ENCODE data around the gene MTERF1. TPM values are rescaled to one million over a fixed set of nuclear protein-coding genes. Genes with fewer than 3 reads are reported as not detected.

Gene MTERF1
- total and polyA plus RNA-seq, 2 experiments from 2014 or later: 7.1 to 9.2 TPM

GRCh38 chr7:91918356-91918755 lies 37.9 kb upstream of the MTERF1 start:
- no peak overlapping the region for H3K9ac ChIP-seq
- H3K9me2 ChIP-seq (ENCODE audit: insufficient read depth): no peaks in the 10 kb centered on the region
- in situ Hi-C loops (cut with MboI): no loop called here
- TF ChIP-seq EZH2 (IDR thresholded peaks at IDR 0.05; ENCODE audit: insufficient read depth, poor library complexity, severe bottlenecking) (no peak), EZH2phosphoT487 (IDR thresholded peaks at IDR 0.05; ENCODE audit: insufficient read depth, low read depth) (no peak)
- H3K79me2 ChIP-seq (ENCODE audit: insufficient read depth): no peaks in the 10 kb centered on the region
- peaks cover 21% of the 10 kb centered on the region; the same call in 1 of the 2 replicates for H3F3A ChIP-seq (ENCODE audit: insufficient read depth)
- 25 to 40% methylated on average over 1 of the region's 1 CpG for WGBS, 2 experiments (ENCODE audit: low coverage in 1 of 2, low lambda C conversion rate in 2 of 2, missing lambda C conversion rate in 2 of 2)
- H3K4me1 ChIP-seq (ENCODE audit: insufficient read depth): peaks cover 26% of the 10 kb centered on the region
- H4K20me1 ChIP-seq (ENCODE audit: insufficient read depth): no peaks in the 10 kb centered on the region
- no peaks in the 10 kb centered on the region for H3K9me3 ChIP-seq (ENCODE audit: low read depth)
- H3K27ac ChIP-seq: no peak overlapping the region
- H3K36me3 ChIP-seq (ENCODE audit: low read depth): no peaks in the 10 kb centered on the region
- no peak overlapping the region for H2AFZ ChIP-seq
- DNase-seq: no peak
- no peak overlapping the region for H3K4me3 ChIP-seq
- H3K27me3 ChIP-seq (replicated peaks; ENCODE audit: insufficient read depth): no peaks in the 10 kb centered on the region
- no peak overlapping the region for H3K4me2 ChIP-seq (ENCODE audit: unreplicated experiment)

DNA sequence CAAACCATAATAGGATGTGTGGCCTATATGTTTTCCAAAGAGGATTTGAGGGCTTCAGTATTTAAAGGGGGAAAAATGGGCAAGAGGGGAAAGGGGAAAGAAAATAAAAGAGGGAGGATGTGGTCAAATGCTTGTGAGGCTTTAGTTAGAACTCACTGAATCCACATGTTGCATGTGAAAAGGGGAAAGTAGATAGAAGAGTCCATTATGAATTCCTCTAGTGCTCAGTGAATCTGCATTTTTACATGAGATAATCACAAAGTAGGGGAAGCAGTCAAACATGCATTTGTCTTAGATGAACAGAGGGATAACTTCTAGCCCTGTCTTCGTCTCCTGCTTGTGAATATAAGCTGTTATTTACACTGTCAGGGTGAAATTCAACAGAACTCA lies 35.5 kb upstream of the MTERF1 start:
- H3K4me1 ChIP-seq (ENCODE audit: insufficient read depth): peaks cover 37% of the 10 kb centered on the region
- no peaks in the 10 kb centered on the region for H3K36me3 ChIP-seq (ENCODE audit: low read depth)
- peak overlapping the region; percentile 46 for H2AFZ ChIP-seq
- in situ Hi-C loops (cut with MboI): no loop called here
- H3K9me3 ChIP-seq (ENCODE audit: low read depth): no peaks in the 10 kb centered on the region
- 75 to 85% methylated on average over 1 of the region's 1 CpG for WGBS, 2 experiments (ENCODE audit: low coverage in 1 of 2, low lambda C conversion rate in 2 of 2, missing lambda C conversion rate in 2 of 2)
- no peak for DNase-seq
- H3K9me2 ChIP-seq (ENCODE audit: insufficient read depth): no peaks in the 10 kb centered on the region
- no peaks in the 10 kb centered on the region for H3K27me3 ChIP-seq (replicated peaks; ENCODE audit: insufficient read depth)
- no peak for TF ChIP-seq EZH2 (IDR thresholded peaks at IDR 0.05; ENCODE audit: insufficient read depth, poor library complexity, severe bottlenecking)
- TF ChIP-seq EZH2phosphoT487 (IDR thresholded peaks at IDR 0.05; ENCODE audit: insufficient read depth, low read depth): no peak
- H3K4me2 ChIP-seq (ENCODE audit: unreplicated experiment): peak overlapping the region; percentile 22
- H3K9ac ChIP-seq: no peak overlapping the region
- no peak overlapping the region for H3K27ac ChIP-seq
- H3K4me3 ChIP-seq: no peak overlapping the region
- peaks cover 37% of the 10 kb centered on the region for H3F3A ChIP-seq (ENCODE audit: insufficient read depth)
- no peaks in the 10 kb centered on the region for H4K20me1 ChIP-seq (ENCODE audit: insufficient read depth)
- H3K79me2 ChIP-seq (ENCODE audit: insufficient read depth): no peaks in the 10 kb centered on the region

- no peaks in the 10 kb centered on the region for H3K79me2 ChIP-seq (ENCODE audit: insufficient read depth)
- in situ Hi-C loops (cut with MboI): no loop called here
- peaks cover 37% of the 10 kb centered on the region for H3F3A ChIP-seq (ENCODE audit: insufficient read depth)
- H3K9me2 ChIP-seq (ENCODE audit: insufficient read depth): no peaks in the 10 kb centered on the region
- TF ChIP-seq EZH2 (IDR thresholded peaks at IDR 0.05; ENCODE audit: insufficient read depth, poor library complexity, severe bottlenecking): no peak
- TF ChIP-seq EZH2phosphoT487 (IDR thresholded peaks at IDR 0.05; ENCODE audit: insufficient read depth, low read depth): no peak
- H3K4me1 ChIP-seq (ENCODE audit: insufficient read depth): peaks cover 37% of the 10 kb centered on the region
- H2AFZ ChIP-seq: peak overlapping the region; percentile 46
- no peaks in the 10 kb centered on the region for H3K27me3 ChIP-seq (replicated peaks; ENCODE audit: insufficient read depth)
- no peaks in the 10 kb centered on the region for H3K36me3 ChIP-seq (ENCODE audit: low read depth)
- no peak overlapping the region for H3K27ac ChIP-seq
- no peak overlapping the region for H3K4me3 ChIP-seq
- H4K20me1 ChIP-seq (ENCODE audit: insufficient read depth): no peaks in the 10 kb centered on the region
- 77 to 83% methylated on average over 3 of the region's 3 CpGs for WGBS, 2 experiments (ENCODE audit: low coverage in 1 of 2, low lambda C conversion rate in 2 of 2, missing lambda C conversion rate in 2 of 2)
- no peaks in the 10 kb centered on the region for H3K9me3 ChIP-seq (ENCODE audit: low read depth)
- H3K4me2 ChIP-seq (ENCODE audit: unreplicated experiment): peak overlapping the region; percentile 22
- DNase-seq: peak; percentile 46
- H3K9ac ChIP-seq: no peak overlapping the region
Observed at GRCh38 chr7:91915401-91916050, 35.0 kb upstream of the MTERF1 start.

DNA sequence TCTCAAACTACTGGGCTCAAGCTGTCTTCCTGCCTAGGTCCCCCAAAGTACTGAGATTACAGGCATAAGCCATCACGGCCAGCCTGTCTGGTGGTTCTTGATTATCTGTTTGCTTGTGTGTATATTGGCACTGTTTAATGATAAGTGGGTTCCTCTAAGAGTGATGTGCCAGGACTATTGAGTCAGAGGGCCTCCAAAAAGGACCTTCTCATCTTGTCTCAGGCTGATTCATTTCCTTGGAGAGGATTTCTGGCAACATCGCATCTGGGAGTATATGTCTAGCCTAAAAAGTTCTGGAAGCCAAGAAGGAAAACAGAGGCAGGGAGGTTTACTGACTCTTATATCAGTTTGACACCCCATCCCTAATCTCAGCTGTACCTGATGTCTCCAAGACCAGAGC lies 33.1 kb upstream of the MTERF1 start:
- H3K9me2 ChIP-seq (ENCODE audit: insufficient read depth): no peaks in the 10 kb centered on the region
- H3K27me3 ChIP-seq (replicated peaks; ENCODE audit: insufficient read depth): no peaks in the 10 kb centered on the region
- DNase-seq: peak; percentile 82
- in situ Hi-C loops (cut with MboI): no loop called here
- H3K4me1 ChIP-seq (ENCODE audit: insufficient read depth): peaks cover 37% of the 10 kb centered on the region
- no peaks in the 10 kb centered on the region for H3K36me3 ChIP-seq (ENCODE audit: low read depth)
- no peaks in the 10 kb centered on the region for H3K9me3 ChIP-seq (ENCODE audit: low read depth)
- no peaks in the 10 kb centered on the region for H3K79me2 ChIP-seq (ENCODE audit: insufficient read depth)
- H3K9ac ChIP-seq: no peak overlapping the region
- 49 to 51% methylated on average over 2 of the region's 2 CpGs for WGBS, 2 experiments (ENCODE audit: low coverage in 1 of 2, low lambda C conversion rate in 2 of 2, missing lambda C conversion rate in 2 of 2)
- no peak overlapping the region for H2AFZ ChIP-seq
- H4K20me1 ChIP-seq (ENCODE audit: insufficient read depth): no peaks in the 10 kb centered on the region
- H3K4me2 ChIP-seq (ENCODE audit: unreplicated experiment): peak overlapping the region; percentile 22
- H3K4me3 ChIP-seq: no peak overlapping the region
- peak overlapping the region; percentile 11 for H3K27ac ChIP-seq
- TF ChIP-seq EZH2 (IDR thresholded peaks at IDR 0.05; ENCODE audit: insufficient read depth, poor library complexity, severe bottlenecking) (no peak), EZH2phosphoT487 (IDR thresholded peaks at IDR 0.05; ENCODE audit: insufficient read depth, low read depth) (no peak)
- peaks cover 37% of the 10 kb centered on the region for H3F3A ChIP-seq (ENCODE audit: insufficient read depth)

Data from GM23248 (cell line).